Measurements from ENCODE around the gene SHC3. TPM values are rescaled to one million over a fixed set of nuclear protein-coding genes. Genes with fewer than 3 reads are reported as not detected.

The SHC3 gene
- polyA plus RNA-seq, 1 donor from 2014 or later = 22.9 TPM

DNA sequence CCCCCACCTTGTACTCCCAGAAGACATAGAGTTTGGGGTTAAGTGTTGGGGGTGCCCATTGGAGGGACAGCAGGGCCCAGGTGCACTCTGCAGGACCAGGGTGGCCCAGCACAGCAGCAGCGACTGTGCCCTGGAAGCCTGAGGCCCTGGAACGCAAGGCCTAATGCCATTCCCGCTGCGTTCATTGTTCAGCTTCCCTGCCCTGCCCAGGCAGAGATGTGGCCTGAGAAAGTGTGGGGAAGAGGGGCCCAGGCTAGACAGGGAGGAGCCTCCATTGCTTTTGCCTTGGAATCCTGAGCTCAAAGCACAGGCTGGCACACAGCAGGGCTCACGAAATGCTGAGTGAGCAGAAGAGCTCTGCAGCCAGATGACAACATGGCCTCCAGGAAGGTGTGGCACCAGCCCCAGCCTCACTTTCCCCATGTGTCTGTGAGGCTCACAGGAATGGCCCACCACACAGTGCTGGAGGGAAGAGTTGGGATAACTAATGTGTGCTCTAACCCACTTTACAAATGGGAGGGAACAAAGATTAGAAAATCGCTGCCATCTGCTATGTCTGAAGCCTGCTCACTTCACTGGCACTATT lies 168.0 kb downstream of the SHC3 start:
- Histone ChIP-seq H2AFZ (ENCODE audit: low read depth, low read length) (no peak overlapping the region), H3K4me2 (ENCODE audit: low read length) (no peak overlapping the region), H3K27me3 (ENCODE audit: insufficient read depth, low read depth, low read length) (no peaks in the 10 kb centered on the region), H3K9me3 (ENCODE audit: low read length) (no peaks in the 10 kb centered on the region), H3K27ac (ENCODE audit: low read length) (no peak overlapping the region), H4K20me1 (ENCODE audit: insufficient read depth) (no peaks in the 10 kb centered on the region), H3K4me3 (ENCODE audit: low read length) (no peak overlapping the region), H3K9me2 (ENCODE audit: insufficient read depth, low read length) (no peaks in the 10 kb centered on the region), H3F3A (ENCODE audit: insufficient read depth, low read length, poor library complexity, severe bottlenecking) (no peaks in the 10 kb centered on the region), H3K79me2 (replicated peaks; ENCODE audit: insufficient read depth, low read length) (no peaks in the 10 kb centered on the region), H3K9ac (ENCODE audit: low read length) (no peak overlapping the region), H3K36me3 (ENCODE audit: insufficient read depth, low read length) (no peaks in the 10 kb centered on the region)
- TF ChIP-seq RAD21 (conservative IDR thresholded peaks at IDR 0.05) (no peak), SMC3 (conservative IDR thresholded peaks at IDR 0.05; ENCODE audit: poor library complexity) (no peak), MXI1 (conservative IDR thresholded peaks at IDR 0.05; ENCODE audit: poor library complexity, severe bottlenecking) (no peak), EP300 (conservative IDR thresholded peaks at IDR 0.05; ENCODE audit: poor library complexity, severe bottlenecking) (no peak), POLR2AphosphoS5 (IDR thresholded peaks at IDR 0.05) (no peak), TAF1 (IDR thresholded peaks at IDR 0.05; ENCODE audit: low read depth) (no peak), EZH2 (IDR thresholded peaks at IDR 0.05; ENCODE audit: borderline replicate concordance, insufficient read depth, low read length, poor library complexity, severe bottlenecking) (no peak)
- TF ChIP-seq, protein P1, sequence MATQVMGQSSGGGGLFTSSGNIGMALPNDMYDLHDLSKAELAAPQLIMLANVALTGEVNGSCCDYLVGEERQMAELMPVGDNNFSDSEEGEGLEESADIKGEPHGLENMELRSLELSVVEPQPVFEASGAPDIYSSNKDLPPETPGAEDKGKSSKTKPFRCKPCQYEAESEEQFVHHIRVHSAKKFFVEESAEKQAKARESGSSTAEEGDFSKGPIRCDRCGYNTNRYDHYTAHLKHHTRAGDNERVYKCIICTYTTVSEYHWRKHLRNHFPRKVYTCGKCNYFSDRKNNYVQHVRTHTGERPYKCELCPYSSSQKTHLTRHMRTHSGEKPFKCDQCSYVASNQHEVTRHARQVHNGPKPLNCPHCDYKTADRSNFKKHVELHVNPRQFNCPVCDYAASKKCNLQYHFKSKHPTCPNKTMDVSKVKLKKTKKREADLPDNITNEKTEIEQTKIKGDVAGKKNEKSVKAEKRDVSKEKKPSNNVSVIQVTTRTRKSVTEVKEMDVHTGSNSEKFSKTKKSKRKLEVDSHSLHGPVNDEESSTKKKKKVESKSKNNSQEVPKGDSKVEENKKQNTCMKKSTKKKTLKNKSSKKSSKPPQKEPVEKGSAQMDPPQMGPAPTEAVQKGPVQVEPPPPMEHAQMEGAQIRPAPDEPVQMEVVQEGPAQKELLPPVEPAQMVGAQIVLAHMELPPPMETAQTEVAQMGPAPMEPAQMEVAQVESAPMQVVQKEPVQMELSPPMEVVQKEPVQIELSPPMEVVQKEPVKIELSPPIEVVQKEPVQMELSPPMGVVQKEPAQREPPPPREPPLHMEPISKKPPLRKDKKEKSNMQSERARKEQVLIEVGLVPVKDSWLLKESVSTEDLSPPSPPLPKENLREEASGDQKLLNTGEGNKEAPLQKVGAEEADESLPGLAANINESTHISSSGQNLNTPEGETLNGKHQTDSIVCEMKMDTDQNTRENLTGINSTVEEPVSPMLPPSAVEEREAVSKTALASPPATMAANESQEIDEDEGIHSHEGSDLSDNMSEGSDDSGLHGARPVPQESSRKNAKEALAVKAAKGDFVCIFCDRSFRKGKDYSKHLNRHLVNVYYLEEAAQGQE (IDR thresholded peaks at IDR 0.05; ENCODE audit: borderline replicate concordance) = no peak
- TF ChIP-seq, protein P2, sequence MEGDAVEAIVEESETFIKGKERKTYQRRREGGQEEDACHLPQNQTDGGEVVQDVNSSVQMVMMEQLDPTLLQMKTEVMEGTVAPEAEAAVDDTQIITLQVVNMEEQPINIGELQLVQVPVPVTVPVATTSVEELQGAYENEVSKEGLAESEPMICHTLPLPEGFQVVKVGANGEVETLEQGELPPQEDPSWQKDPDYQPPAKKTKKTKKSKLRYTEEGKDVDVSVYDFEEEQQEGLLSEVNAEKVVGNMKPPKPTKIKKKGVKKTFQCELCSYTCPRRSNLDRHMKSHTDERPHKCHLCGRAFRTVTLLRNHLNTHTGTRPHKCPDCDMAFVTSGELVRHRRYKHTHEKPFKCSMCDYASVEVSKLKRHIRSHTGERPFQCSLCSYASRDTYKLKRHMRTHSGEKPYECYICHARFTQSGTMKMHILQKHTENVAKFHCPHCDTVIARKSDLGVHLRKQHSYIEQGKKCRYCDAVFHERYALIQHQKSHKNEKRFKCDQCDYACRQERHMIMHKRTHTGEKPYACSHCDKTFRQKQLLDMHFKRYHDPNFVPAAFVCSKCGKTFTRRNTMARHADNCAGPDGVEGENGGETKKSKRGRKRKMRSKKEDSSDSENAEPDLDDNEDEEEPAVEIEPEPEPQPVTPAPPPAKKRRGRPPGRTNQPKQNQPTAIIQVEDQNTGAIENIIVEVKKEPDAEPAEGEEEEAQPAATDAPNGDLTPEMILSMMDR (IDR thresholded peaks at IDR 0.05; ENCODE audit: poor library complexity, severe bottlenecking) = no peak

DNA sequence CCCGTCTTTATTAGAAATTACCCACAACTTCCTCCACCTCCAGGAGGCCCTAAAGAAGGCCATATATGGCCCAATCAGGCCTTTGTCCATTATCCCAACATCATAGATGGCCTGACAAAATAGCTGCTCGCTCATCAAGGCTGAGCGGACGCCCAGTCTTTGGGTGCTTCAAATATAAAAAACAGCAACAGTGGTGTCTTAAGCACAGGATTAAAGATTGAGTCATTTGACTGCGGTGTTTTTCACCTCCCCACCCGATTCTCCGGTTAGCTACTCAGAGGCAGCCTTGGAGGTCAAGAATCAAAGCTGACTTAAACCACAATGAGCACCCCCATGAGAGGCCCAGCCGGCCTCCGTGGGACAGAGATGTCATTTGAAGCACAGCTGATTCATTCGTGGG lies 168.6 kb downstream of the SHC3 start:
- no peaks in the 10 kb centered on the region for H3K79me2 ChIP-seq (replicated peaks; ENCODE audit: insufficient read depth, low read length)
- no peaks in the 10 kb centered on the region for H4K20me1 ChIP-seq (ENCODE audit: insufficient read depth)
- H3K9me2 ChIP-seq (ENCODE audit: insufficient read depth, low read length) = no peaks in the 10 kb centered on the region
- no peaks in the 10 kb centered on the region for H3K36me3 ChIP-seq (ENCODE audit: insufficient read depth, low read length)
- H3K27me3 ChIP-seq (ENCODE audit: insufficient read depth, low read depth, low read length) = no peaks in the 10 kb centered on the region
- H3F3A ChIP-seq (ENCODE audit: insufficient read depth, low read length, poor library complexity, severe bottlenecking) = no peaks in the 10 kb centered on the region
- no peak overlapping the region for H3K27ac ChIP-seq (ENCODE audit: low read length)
- no peak overlapping the region for H3K9ac ChIP-seq (ENCODE audit: low read length)
- no peak overlapping the region for H3K4me2 ChIP-seq (ENCODE audit: low read length)
- H2AFZ ChIP-seq (ENCODE audit: low read depth, low read length) = no peak overlapping the region
- TF ChIP-seq, protein P1 (IDR thresholded peaks at IDR 0.05; ENCODE audit: borderline replicate concordance) = no peak
- no peaks in the 10 kb centered on the region for H3K9me3 ChIP-seq (ENCODE audit: low read length)
- H3K4me3 ChIP-seq (ENCODE audit: low read length) = no peak overlapping the region

Measured in neural cell (in vitro differentiated cells).